HG02973 (cell line): Measurements from ENCODE around the gene GHR.

Source experiments
- ATAC-seq: cut with Tn5 transposase; IDR thresholded peaks from one replicate; pipeline ENCODE4 v1.9.1; 2021; ENCODE audit warnings: moderate library complexity; ENCODE audit not compliant: unreplicated experiment

The GHR gene

DNA sequence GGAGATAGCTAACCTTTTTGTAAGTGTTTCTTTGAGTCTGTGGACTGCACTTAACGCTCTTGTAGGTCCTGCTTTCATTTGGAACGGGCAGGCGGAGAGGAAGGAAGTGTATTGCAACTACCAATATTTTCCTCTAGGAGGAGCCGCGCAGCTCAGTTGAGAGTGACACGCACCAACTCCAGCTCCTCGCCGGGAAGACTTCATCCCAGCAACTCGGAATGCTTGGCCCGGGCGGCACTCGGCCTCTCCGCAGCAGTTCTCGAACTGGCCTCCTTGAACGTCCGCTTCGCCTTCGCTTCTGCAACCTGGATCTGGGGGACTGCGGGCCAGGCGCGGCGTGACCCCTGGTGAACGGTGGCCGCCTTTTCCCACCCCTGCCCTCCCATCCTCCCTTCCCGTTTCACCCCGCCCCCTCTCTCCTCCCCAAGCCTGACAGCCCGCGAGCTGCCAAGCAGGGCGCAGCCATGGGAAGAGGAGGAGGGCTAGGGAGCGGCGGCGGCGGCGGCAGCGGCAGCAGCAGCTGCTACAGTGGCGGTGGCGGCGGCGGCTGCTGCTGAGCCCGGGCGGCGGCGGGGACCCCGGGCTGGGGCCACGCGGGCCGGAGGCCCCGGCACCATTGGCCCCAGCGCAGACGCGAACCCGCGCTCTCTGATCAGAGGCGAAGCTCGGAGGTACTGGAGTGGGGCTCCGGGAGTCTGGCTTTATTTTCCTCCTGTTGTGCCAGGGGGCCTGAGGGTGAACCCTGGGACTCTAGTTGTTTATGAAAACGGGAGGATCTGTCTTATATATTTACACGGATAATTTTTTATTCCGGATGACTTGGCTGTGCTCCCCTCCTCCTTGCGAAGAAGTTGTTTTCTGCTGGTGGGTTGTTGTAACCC, at the start of gene GHR:
Gene GHR, plus strand, starts transcription at position 155 of the 881 bp plus-strand sequence. CDS start 142,436 bp downstream, outside the sequence.
- ATAC-seq = no peak

DNA sequence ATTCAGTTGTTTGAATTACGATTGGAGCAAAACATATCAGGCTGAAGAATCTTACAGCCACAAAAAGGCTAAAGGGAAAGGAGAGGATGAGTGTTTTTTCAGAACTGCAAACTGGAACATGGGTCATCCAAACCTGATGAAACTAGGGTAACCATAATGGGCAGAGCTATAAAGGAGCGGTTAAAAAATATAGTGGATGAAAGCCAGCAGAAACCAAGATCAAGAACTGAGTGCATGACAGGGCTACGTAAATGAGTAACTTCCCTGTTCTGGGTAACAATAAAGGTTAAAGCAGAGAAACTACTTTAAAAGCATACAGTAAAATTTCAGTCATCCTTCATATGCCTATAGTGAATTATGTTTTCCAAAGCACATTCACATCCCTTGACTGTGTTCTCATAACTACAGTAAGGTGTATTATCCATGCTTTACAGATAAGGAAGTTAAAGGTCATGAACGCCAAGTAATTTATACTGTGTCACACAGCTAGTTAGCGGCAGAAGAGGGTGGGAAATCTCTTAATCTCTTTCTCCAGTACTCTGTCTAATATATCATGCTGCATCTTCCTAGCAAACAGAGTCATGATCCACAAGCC, 48.5 kb upstream of the GHR start:
- ATAC-seq = no peak

DNA sequence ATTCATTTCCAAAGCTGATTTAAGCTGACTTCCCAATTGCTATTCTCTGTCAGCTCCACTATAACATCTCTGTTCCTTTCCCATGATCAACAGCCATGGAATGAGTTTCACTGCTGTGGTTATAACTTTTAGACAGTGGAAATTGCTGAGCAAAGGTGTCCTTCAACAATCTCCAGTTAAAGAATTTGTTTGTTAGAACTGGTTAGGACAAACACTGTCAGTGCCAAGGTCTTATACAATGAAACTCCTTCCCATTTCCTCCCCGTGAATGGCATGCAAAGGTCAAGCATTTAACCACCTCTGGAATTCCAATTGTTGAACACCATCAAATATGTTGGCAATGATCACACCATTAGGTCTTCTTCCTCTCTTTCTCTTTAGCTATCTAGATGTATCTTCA, 45.7 kb upstream of the GHR start:
- ATAC-seq = no peak

DNA sequence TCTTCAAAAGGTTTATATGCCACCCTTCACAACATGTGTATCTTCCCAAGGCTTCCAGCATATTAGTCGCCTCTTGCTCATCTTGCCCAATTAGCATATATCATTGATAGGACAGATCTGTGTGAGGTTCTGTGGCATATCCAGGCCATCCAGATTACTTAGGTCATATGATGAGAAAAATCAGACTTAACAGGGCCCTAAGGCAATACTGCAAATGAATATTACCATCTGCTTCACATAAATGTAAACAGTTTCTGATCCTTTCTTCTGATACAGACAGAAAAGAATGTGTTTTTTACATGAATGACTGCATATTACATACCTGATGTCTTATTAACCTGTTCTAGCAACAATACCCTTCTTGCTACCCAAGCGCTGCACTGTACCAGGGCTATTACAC, 41.3 kb upstream of the GHR start:
- no peak for ATAC-seq

DNA sequence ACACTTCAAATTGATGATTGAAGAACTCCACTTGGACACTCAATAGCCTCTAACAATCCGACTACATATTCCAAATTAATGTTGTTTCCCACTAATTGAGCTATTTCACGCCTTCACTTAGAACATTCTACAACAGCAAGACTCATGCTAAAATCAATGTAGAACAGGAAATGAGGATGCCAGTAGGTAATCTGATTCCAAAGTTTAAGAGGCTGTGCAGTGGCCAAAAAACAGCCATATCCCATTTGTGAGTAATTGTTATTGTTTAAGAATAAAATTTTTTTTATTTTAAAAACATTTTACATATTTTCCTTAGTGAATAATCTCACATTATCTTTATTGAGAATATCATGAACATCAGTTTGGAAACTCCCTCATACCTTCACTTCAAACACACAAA, 35.7 kb upstream of the GHR start:
- ATAC-seq = no peak

DNA sequence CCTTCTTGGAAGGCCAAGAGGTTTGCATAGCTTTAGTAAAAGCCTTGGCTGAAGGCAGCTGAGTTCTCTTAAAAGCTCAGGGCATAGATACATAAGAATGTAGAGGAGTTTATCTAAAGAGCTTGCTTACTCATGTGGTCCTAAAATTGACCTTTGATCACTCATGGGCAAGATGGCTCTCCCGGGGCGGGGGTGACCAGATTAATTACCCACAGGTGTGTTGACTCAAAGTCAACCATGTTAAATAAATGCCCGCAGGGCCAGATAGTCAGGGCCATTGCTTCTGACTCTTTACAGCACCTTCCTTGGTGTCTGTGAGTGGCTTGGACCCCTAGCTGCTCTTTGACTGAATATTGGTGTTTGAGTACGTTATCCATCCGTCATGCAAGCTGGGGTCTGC, 33.1 kb upstream of the GHR start:
- no peak for ATAC-seq

DNA sequence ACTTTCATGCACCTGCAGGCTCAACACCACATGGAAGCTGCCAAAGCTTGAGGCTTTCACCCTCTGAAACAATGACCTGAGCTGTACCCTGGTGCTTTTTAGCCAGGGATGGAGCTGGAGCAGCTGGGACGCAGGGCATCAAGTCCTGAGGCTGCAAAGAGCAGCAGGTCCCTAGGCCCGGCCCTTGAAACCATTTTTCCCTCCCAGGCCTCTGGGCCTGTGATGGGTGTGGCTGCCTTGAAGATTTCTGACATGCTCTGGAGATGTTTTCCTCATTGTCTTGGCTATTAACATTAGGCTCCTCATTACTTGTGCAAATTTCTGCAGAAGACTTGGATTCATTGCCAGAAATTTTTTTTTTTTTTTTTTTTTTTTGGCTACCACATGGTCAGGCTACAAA, 30.3 kb upstream of the GHR start:
- ATAC-seq = no peak

DNA sequence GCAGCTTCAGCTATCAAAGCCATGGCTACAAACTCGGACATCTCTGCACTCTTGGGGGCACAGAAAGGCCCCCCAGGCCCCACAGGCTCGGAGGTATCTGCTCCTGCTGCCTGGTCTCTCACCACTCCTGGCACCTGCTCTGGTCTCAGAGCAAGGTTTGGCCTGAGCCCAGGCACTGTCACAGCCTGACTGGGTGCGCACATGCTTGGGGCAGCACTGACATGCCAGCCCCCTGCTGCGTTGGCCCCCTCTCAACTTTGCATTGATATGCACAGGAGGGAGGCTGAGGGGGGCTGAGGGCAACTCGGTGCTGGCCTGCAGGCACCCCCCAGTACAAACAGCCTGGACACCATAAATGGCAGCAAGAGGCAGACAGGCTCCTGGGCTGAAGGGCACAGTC, 27.1 kb upstream of the GHR start:
- ATAC-seq = no peak

DNA sequence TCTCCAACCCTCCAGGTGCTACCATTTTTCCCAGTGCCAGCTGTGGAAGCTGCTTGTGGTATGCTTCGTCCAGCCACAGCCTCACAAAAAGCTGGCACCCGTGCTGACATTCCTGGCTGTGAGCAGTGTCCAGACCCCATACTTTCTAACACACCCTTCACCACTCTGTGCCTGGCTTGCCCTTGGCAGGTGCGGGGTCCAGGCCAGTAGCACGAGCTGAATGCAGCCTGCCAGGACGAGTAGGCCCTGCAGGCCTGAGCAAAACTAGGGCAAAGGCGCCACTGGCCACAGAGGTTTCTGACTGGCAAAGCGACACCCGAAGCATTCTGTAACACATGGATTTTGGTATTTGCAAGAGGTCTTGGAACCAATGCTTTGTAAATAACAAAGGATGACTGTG, 26.0 kb upstream of the GHR start:
- ATAC-seq = no peak

DNA sequence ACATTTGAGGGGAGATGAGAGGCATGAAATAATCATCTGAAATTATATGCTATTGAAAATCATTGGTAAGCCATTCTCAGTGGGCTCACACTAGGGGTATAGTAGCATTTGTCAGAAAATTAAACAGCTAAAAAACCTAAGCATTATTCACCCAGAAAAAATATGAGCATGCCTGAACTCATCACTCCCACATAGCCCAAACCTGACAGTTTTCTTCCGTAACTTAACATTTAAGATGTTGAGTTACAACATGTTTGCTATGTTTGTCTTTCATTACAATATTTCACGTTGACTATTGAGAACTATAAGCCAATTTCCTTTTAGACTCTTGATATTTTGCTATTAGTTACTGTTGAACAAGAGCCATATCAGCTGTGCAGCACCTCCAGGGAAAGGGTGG, 23.5 kb upstream of the GHR start:
- ATAC-seq = no peak

DNA sequence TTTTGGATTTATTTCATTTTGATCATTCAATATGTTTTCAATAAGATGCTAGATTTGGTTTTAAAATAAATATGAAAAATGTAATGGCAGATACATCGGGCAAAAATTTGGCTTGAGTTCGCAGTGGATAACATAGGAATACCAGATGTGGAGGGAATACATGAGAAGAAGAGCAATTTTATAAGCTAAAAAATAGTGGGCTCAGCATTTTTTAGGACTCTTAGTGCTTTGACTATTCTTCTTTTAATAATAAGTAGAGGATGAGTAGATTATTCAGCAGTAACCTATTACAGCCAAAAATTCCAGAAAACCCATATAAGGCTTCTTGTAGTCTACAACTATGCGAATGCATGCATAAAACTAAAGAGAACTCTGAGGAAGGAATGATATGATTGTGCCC, 22.8 kb upstream of the GHR start:
- ATAC-seq = no peak

DNA sequence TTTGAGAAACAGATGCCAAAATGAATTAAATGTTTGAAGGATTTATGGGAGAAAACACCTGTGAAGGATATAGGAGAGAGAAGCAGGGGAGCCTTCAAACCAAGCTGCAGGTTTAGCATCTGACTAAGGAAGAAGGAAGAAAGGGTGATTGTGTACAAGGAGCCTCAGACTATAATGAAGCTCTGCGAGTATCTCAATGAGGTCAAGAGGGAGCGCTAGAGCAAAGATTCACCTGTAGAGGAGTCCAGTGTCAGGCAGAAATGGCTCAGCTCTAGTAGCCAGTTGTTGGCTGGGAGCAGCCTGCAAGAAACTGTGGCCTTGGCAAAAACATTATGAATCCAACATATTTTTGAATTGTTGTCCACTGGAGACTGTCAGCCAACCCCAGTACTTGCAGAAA, 20.0 kb upstream of the GHR start:
- no peak for ATAC-seq

DNA sequence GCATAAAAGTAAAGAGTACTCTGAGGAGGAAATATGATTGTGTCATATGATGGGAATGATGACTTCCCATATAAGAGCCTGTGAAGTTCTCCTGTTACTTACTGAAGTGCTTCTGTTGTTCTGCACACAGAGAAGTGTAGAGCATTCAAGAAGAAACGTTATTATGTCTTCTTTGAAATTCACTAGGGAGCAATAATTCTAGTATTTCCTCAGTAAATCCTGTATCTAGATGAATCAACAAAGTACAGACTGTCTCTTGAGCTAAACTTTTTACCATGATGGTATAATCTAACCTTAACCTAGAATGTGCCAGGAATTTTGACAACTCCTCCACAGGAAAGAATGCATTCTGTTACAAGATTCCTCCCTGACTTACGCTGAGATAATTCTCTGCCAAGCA, 18.9 kb upstream of the GHR start:
- no peak for ATAC-seq

DNA sequence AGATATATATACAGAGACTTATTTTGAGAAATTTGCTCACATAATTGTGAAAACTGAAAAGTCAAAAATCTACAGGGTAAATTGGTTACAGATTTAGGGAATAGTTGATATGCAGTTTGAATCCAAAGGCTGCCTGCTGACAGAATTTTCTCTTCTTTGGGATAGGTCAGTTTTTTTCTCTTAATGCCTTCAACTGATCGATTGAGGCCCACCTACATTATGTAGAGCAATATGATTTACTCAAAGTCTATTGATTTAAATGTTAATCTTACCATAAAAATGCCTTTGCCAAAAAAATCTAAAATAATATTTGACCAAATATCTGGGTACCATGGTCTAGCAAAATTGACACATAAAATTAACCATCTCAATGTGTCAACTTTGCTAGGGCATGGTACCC, 3.9 kb upstream of the GHR start:
- no peak for ATAC-seq

DNA sequence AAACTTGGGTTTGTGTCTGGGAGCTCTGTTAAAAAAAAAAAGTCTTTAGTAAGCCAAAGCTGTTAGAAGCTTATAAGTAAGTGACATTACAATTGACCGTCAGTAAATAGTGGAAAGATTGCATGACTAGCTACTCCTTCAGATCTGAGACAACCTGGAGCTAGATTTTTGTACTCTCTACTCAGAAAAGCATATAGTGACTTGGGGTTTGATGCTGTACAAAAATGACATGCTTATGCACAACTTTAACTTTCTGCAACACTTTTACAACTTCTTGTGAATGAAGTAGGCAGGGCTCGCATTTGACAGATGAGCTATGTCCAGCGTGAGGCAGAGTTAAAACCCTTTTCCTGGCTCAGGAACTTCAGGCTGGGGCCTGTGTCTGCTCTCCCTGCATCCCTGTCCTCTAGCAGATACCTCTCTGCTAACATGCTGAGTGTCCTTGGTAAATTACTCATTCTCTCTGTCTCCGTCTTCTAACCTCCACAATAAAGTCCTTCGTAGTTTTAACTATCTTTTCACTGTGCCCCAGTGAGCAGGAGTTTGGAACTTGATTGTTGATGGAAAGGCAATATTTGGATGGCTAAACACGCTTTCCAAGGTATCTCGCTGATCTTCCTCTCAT, 471 bp upstream of the GHR start:
- no peak for ATAC-seq

DNA sequence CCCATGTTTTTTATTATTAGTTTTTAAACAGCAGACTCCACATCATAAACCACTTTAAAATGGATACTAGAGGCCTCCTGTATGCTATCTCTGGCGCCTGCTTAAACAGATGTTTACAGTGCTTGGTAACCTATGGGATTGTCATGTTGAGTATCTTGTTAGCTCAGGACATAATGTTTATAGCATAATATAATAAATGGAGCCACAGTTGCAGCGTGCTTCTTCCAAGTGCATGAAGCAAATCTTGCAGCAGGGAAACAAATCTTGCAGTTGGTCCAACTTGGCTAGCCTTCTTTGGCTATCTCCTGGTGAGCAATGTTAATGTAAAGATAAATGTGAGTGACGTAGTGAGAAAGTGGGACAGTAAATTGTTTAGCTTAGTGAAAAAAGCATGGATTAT, 2.8 kb downstream of the GHR start:
- no peak for ATAC-seq

DNA sequence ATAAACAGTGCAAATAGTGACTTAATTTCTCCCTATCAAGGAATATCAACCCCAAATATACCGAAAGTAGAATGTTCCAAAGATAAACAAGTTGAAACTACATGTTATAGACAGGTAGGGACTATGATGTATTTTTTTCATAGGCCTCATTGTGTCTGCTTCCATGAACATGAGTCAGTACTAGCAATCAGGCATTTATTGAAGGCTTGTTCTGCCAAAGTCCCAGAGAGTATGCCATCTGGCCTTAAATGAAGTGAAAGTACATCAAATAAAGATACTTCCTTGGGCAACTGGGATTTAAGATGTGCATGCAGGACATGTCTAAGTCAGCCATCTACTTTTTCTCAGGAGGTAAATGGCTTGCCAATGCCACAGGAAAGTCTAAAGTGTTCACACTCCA, 6.5 kb downstream of the GHR start:
- ATAC-seq = no peak

DNA sequence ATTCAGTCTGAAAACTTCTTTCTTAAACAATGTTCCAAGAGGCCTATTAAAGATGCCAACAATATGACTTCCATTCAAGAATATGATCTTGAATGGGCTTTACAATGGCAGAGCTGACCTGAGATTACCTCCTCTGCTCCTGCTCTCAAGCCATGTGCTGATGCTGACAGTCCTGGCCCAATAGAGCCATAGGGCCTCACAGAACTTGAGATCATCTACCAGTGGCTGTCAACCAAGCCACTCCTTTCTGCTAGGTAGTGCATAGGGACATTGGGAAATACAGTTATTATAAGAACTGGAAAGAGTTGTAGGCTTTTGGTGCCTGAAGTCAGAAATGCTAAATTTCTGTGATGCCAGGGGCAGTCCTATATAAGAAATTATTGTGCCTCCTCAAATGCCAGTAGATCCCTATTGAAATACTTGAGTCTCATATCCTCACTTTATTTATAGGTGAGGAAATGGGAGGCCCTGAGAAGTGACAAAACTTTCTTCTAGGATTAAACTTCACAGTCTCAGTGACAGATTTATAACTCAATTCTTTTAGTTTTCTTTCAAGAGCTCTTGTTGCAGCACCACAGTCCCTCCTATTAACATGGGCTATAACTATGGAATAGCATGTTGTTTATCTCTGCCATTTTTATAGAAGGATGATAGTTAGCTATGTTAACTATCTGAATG, 10.9 kb downstream of the GHR start:
- ATAC-seq = no peak

DNA sequence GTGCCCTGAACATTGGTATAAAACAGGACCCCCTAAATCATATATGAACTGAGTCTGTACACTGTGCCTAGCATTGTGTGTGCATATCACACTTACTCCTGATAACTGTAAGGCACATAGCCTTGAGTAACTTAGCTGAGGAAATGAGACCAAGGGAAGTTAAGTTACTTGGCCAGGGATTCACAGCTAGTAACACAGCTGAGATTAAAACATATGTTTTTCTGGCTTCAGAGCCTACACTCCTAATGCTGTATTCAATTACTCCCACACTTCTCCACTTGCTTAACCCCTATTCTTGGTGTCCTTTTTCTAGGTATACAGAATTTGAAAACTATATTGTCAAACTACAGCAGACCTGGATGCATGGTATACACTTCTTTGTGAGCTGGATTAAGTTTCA, 12.8 kb downstream of the GHR start:
- no peak for ATAC-seq

DNA sequence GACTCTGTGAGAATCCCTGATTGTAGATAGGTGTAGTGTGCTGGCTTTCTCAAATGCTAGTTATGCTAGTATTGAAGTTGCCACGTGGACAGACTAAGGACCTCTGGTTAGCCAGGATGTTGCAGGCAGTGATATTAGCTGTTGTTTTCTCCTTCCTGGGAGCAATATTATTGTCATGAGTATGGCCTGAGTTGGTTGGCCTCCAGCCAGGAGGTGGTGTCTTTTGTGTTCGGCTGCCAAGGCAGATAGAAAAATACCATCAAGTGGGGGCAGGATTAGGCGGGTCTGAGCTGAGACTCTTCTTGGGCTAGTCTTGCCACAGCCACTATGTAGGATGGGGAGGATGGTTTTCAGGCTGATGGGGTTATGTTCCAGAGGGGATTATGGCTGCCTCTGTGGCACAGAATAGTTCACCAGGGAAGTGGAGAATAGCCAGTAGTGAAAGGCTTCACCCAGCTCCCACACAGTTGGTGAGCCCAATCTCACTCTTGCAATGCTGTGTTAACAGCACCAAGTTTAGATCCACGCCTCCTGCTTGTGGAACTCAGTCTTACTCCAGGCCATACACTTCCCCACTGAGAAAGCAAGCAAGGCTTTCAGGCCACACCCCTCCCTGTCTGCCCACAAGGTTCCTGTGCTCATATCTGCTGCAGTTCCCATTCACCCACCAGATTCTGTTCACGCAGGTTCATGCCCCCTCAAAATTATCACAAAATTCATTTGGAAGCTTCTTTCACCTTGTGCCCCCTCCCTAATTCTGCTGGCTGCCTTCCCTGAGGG, 31.2 kb downstream of the GHR start:
- no peak for ATAC-seq

DNA sequence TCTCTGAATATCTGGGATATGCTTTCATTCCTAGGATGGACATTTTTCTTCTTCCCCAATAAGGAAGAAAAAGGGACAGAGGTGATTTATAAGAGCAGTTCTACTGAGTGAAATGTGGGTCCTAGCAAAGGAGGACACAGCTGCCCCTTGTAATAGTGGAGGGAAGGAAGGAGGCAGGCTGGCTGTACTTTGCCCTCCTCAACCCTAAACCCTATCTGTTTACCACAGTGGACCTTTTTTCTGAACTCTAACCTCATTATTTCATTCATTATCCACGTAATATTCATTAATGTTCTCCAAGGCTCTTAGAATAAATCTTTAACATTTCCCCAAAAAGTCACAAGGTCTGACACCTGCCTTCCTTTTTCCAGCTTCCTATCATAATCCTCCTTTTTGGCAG, 37.8 kb downstream of the GHR start:
- no peak for ATAC-seq
